Body of pancreas (tissue), 4 donors: Measurements from ENCODE around the gene STEAP2.
"Not testable (repeated sequence)": the region's sequence is repeated elsewhere in the genome, so short reads cannot be mapped to it uniquely, and the experiment has no call there.

ENCODE experiments used
- POLR2A ChIP-seq, 3 donors: fragments of 450-650 bp; IDR thresholded peaks; one replicate each; pipeline ENCODE4 v1.6.1; 2016; ENCODE audit warnings: antibody characterized with exemption in 3 of 3, mild to moderate bottlenecking in 2 of 3
- TF ChIP-seq, protein P1 (sequence below), 7 experiments: fragments of 450-650 bp in 4 of 7; fragments of 200-600 bp in 3 of 7; sonication (generic) in 3 of 7; IDR thresholded peaks; one replicate each; pipeline ENCODE4 v1.5.1; 2016 to 2019; ENCODE audit warnings: antibody characterized with exemption in 7 of 7

- TF ChIP-seq, protein P1, sequence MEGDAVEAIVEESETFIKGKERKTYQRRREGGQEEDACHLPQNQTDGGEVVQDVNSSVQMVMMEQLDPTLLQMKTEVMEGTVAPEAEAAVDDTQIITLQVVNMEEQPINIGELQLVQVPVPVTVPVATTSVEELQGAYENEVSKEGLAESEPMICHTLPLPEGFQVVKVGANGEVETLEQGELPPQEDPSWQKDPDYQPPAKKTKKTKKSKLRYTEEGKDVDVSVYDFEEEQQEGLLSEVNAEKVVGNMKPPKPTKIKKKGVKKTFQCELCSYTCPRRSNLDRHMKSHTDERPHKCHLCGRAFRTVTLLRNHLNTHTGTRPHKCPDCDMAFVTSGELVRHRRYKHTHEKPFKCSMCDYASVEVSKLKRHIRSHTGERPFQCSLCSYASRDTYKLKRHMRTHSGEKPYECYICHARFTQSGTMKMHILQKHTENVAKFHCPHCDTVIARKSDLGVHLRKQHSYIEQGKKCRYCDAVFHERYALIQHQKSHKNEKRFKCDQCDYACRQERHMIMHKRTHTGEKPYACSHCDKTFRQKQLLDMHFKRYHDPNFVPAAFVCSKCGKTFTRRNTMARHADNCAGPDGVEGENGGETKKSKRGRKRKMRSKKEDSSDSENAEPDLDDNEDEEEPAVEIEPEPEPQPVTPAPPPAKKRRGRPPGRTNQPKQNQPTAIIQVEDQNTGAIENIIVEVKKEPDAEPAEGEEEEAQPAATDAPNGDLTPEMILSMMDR (IDR thresholded peaks at IDR 0.05), result not testable (repeated sequence)
- TF ChIP-seq POLR2A (IDR thresholded peaks at IDR 0.05), result not testable (repeated sequence)
These were observed 44.5 kb downstream of the STEAP2 start for GRCh38 chr7:90256011-90256410.
